ENCODE data around the gene NCAM1. TPM values are rescaled to one million over a fixed set of nuclear protein-coding genes. Genes with fewer than 3 reads are reported as not detected.

NCAM1 gene
- total RNA-seq, 2 donors from 2014 or later: 42.0 to 69.2 TPM

- no peak overlapping the region for H3K4me3 ChIP-seq
- TF ChIP-seq CTCF (IDR thresholded peaks at IDR 0.05): no peak
- no peak for ATAC-seq (ENCODE audit: insufficient number of reproducible peaks, low FRiP score, low read depth)
- no peaks in the 10 kb centered on the region for H3K9me3 ChIP-seq
- peaks cover 4% of the 10 kb centered on the region for H3K36me3 ChIP-seq
- no peak overlapping the region for H3K27ac ChIP-seq
- peaks cover 0 to 9% of the 10 kb centered on the region in 2 donors for H3K4me1 ChIP-seq (ENCODE audit: control insufficient read depth in 1 of 2, low read depth in 2 of 2)
- no peak for DNase-seq (ENCODE audit: low spot score)
- H3K27me3 ChIP-seq (replicated peaks; ENCODE audit: insufficient read depth): no peaks in the 10 kb centered on the region
Observed at GRCh38 chr11:113241636-113242054, 280.4 kb downstream of the NCAM1 start.

- H3K9me3 ChIP-seq: no peaks in the 10 kb centered on the region
- no peaks in the 10 kb centered on the region for H3K27me3 ChIP-seq (replicated peaks; ENCODE audit: insufficient read depth)
- peak overlapping the region in 1 of 2 donors; percentile 78 for H3K27ac ChIP-seq
- peaks cover 0 to 9% of the 10 kb centered on the region in 2 donors for H3K4me1 ChIP-seq (ENCODE audit: control insufficient read depth in 1 of 2, low read depth in 2 of 2)
- peaks cover 4% of the 10 kb centered on the region for H3K36me3 ChIP-seq
- no peak for TF ChIP-seq CTCF (IDR thresholded peaks at IDR 0.05)
- DNase-seq (ENCODE audit: low spot score) (no peak), ATAC-seq (ENCODE audit: insufficient number of reproducible peaks, low FRiP score, low read depth) (no peak)
- no peak overlapping the region for H3K4me3 ChIP-seq
Observed at GRCh38 chr11:113242060-113242459, 280.8 kb downstream of the NCAM1 start.

- Histone ChIP-seq H3K36me3 (no peaks in the 10 kb centered on the region), H3K4me1 (ENCODE audit: control insufficient read depth in 1 of 2, low read depth in 2 of 2) (peaks cover 0 to 9% of the 10 kb centered on the region in 2 donors), H3K27ac (peak overlapping the region; percentile 61 to 78), H3K9me3 (no peaks in the 10 kb centered on the region), H3K27me3 (replicated peaks; ENCODE audit: insufficient read depth) (no peaks in the 10 kb centered on the region), H3K4me3 (peak overlapping the region; percentile 77)
- ATAC-seq (ENCODE audit: insufficient number of reproducible peaks, low FRiP score, low read depth): peak; percentile 45
- DNase-seq (ENCODE audit: low spot score): no peak
- no peak for TF ChIP-seq CTCF (IDR thresholded peaks at IDR 0.05)
Observed at GRCh38 chr11:113242767-113243397, 281.7 kb downstream of the NCAM1 start.

- Histone ChIP-seq H3K9me3 (no peaks in the 10 kb centered on the region), H3K4me3 (peak overlapping the region; percentile 77), H3K27me3 (replicated peaks; ENCODE audit: insufficient read depth) (no peaks in the 10 kb centered on the region), H3K4me1 (ENCODE audit: control insufficient read depth in 1 of 2, low read depth in 2 of 2) (peaks cover 0 to 9% of the 10 kb centered on the region in 2 donors), H3K27ac (no peak overlapping the region), H3K36me3 (no peaks in the 10 kb centered on the region)
- ATAC-seq (ENCODE audit: insufficient number of reproducible peaks, low FRiP score, low read depth): no peak
- TF ChIP-seq CTCF (IDR thresholded peaks at IDR 0.05): no peak
- DNase-seq (ENCODE audit: low spot score): no peak
Observed at GRCh38 chr11:113243696-113244095, 282.5 kb downstream of the NCAM1 start.

GRCh38 chr11:113245216-113245615 is 284.0 kb downstream of the NCAM1 start:
- no peak for ATAC-seq (ENCODE audit: insufficient number of reproducible peaks, low FRiP score, low read depth)
- TF ChIP-seq CTCF (IDR thresholded peaks at IDR 0.05): no peak
- no peaks in the 10 kb centered on the region for H3K9me3 ChIP-seq

More at GRCh38 chr11:113245216-113245615, 284.0 kb downstream of the NCAM1 start:
- no peak for DNase-seq (ENCODE audit: low spot score)
- Histone ChIP-seq H3K4me3 (no peak overlapping the region), H3K36me3 (no peaks in the 10 kb centered on the region), H3K27me3 (replicated peaks; ENCODE audit: insufficient read depth) (no peaks in the 10 kb centered on the region), H3K27ac (no peak overlapping the region), H3K4me1 (ENCODE audit: control insufficient read depth in 1 of 2, low read depth in 2 of 2) (peaks cover 0 to 9% of the 10 kb centered on the region in 2 donors)

All from thoracic aorta (tissue), 2 donors.